DMS114 treated with DMSO at 0.1 percent for 48 hours (cell line): ENCODE measurements around the gene ARL6IP4.

Experiments
- DNase-seq: peaks from one replicate; lab custom pipeline; 2025; ENCODE audit not compliant: unreplicated experiment; lab: John Stamatoyannopoulos, UW

The ARL6IP4 gene

GRCh38 chr12:122989874-122990419 is 9.5 kb downstream of the ARL6IP4 start:
- no peak for DNase-seq

GRCh38 chr12:122990561-122990960 is 10.1 kb downstream of the ARL6IP4 start:
- DNase-seq, result no peak

DNA sequence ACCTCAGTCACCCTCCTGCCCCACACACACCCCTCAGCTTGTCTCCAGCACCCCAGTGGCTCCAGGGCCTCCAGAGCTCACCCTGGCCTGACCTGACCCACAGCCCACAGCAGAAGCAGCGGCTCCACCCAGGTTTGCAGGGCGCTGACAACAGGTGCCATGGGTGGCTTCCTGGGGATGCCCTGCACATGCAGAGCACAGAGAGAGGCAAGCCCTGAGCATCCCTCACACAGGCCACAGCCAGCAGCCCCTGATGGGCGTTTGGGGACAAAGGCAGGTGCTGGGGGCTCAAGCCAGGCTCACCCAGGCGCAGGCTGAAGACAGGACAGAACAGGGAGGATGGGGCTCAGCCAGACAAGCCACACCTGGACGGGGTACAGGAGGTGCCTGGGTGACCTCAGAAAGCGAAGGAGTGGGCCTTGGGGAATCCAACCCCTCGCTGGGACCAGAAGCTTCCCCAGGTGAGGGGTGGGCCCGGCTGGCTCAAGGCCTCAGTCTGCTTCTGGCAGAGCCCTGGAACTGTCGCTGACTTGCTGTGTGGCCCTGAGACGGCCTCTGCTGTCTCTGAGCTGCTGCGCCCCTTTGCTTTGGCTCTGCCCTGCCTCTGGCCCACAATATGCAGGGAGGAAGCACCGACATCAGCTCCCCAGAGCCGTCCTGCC is 10.6 kb downstream of the ARL6IP4 start:
- DNase-seq, result no peak

DNA sequence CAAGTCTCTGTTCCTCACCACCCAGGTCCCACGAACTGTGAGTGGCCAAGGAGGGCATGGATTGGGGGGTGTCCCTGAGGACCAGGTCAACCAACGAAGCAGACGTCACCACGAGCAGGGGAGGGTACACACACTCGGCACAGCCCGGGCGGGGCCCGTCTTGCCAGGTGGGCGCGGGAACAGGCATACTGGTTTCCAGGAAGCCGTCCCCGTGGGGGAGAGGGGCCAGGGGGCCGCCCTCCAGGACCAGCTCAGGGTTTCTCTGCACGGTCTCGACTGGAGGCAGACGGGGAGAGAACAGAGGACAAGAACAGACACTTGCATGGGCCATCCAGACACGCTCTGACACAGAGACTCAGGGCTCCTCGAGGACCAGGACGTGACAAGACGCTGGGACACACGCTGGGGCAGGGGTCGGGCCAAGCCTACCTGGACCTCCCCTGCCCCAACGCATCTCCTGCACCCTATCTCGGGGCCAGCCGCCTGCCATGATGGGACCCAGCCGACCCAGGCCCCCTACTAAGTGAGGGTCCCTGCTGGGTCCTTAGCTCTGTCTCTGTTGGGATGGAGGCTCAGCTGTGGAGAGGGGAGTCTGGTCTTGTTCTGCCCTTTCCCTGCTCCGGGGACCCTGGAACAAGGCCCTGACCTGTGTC is 11.3 kb downstream of the ARL6IP4 start:
- no peak for DNase-seq

GRCh38 chr12:122992386-122992785 is 11.9 kb downstream of the ARL6IP4 start:
- no peak for DNase-seq

DNA sequence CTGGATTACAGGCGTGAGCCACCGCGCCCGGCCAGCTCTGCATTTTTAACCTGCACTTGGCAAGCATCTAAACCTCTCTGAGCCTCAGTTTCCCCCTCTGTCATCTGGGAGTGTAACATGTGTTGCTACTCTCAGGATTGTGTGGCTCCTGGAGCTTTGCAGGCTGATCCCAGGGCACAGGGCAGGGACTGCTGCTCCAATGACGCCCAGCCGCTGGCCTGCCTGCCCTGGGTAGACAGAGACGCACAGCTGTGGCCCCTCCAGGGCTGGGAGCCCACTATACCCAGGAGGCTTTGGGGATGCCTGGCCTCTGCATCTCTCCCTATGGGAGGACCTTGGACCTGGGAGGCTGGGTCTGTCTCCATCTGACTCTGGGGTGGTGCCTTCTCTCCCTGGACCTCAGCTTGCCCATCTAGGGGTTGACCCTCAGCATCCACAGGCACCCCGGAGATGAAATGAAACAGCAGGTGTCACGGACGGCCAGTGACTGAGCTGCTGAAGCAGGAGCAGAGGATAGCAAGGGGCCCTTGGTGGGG is 13.7 kb downstream of the ARL6IP4 start:
- no peak for DNase-seq

DNA sequence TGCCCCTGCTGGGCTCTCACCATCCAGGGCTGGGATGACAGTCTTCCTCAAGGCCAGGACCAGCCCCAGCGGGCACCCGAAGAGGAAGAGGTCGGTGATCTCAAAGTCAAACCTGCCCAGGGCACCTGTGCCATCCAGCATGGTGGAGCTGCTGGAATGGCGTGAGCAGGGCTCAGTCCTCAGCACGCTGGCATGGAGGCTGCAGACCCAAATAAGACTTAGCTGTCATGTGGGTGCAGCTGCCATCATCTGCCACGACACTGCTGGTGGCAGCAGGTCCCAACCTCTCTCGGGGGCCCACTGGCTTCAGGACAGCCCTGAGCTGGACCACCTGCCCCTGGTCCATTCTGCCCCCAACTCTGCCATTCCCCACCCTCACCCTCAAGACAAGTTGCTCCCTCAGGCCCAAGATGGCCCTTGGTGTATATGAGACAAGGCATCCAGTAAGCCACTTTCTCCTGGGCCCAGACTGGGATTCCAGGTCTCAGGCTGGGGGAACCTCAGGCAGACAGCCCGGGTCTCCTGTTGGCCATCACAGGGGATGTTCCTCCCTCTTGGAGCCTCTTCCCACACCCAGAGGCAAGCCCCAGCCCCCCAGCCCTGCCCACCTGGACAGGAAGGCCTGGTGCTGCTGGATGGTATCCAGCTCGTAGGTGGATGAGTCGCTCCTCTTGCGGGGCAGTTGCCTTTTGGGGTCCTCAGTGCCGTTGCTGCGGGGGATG is 14.5 kb downstream of the ARL6IP4 start:
- no peak for DNase-seq

- no peak for DNase-seq
These were observed 15.2 kb downstream of the ARL6IP4 start for GRCh38 chr12:122995503-122996187.

DNA sequence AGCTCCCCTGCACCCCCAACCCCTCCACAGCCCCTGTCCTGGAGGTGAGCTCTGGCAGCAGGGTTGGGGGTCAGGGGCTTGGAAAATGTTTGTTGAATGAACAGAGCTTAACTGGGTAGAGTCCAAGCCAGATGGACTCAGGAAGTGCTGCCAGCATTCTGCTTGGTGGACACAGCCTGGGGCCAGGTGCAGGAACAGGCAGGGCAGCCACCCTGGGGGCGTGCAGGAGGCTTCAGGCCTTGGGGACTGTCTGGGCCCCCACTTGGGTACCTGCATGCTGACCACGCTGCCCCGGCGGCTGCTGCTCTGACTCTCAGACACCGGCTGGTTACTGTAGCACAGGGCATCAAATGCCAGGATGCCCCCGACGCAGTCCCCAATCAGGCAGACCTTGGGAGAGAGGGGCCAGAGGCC is 15.7 kb downstream of the ARL6IP4 start:
- DNase-seq, result no peak

DNA sequence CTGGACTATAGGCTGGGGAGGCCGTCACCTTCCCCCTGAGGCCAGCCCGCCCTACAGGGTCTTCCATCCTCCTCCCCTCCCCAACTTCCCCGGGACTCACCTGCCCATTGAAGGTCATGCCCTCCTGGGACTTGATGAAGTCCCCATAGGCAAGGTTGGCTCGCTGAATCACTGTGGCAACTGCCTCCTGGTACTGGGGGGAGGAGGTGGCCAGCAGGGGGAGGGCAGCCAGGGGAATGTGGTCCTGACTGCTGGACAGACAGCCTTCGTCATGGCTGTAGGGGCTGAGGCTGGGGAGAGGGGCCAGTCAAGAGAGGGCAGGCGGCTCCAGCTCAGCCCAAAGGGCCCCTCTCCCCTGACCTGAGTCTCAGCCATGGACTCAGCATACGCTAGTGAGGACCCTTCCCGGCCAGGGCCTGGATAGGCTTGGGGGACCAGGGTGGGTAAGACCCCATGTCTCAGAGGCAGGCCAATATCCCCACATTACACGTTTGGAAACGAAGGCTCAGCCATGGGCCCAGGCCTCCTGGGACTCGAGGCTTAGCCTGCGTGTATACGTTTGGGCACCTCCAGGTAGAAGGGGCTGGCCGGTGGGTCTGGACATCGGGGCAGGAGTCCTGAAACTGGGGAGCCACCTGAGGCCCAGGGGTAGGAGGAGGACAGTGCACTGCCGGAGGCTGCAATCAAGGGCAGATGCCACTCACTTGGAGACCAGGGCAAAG is 16.3 kb downstream of the ARL6IP4 start:
- no peak for DNase-seq

DNA sequence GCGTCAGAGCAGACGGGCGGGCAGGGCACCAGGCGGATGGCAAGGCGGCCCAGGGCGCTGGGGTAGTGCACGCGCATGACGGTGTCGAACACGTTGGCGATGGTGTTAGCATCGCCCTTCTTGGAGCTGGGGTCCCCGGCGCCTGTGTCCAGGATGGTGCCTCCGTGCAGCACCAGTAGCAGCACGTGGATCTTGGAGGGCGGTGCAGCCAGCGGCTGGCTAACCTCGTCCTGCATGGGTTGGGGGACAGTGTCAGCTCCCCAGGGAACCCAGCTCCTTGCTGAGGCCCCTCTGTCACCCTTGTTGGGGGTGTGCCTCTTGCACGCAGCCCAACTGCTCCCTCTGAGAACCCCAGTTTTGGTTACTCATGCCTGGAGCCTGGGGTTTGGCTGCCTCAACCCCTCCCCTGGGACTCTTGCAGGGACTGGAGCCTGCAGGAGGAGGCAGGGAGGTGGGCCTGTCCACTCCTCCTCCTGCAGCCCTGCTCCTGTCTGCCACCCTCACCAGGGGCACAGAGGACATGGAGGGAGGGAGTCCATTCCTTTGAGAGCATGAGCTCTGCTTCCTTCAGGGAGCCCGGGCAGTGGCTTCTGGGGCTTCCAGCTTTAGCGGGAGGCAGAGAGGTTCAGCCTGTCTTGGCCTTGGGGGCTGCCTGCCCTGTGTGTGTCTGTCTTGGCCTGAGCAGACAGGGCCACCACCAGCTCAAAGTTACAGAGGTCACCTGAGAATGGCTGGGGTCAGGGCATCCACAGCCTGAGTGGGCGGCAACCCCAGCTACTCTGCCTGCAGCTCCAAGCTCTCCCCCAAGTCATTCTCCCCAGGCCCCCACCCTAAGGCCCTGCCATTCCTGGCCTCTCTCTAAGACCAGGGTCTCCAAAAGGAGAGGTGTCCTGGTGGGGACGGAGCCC is 17.1 kb downstream of the ARL6IP4 start:
- no peak for DNase-seq

GRCh38 chr12:122998316-122998715 is 17.8 kb downstream of the ARL6IP4 start:
- DNase-seq, result no peak

DNA sequence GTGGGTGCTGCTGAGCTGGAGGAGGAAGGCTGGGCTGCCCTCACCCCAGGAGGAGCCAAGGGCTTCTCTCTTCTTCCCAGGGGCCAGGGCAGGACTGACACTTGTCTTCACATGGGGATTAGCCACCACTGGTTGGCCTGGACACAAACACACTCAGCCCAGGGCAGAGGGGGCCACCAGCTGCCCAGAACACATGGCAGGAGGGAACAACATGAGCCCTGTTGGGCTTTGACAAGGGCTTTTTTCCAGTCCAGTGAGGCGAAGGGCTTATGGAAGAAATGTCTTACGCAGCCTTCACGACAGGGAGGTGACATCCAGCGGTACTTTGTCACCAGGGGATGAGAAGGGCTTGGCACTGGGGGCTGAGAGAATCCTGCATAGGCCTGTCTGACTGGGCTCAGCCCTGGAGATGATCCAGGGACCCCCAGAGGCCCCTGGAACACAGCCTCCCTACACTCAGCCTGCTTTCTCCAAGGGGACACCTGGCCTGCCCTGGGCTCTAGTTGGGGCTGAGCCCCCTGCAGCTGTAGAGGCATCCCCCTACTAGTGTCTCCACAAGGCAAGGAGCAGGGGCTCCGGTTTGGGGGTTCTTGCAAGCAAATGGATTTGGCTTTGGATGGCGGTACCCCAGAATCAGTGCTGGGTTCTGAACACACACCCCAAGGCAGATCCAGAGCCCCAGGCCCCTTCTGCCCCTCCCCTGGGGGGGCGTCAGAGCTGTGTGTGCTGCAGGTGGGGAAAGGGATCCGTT is 18.9 kb downstream of the ARL6IP4 start:
- DNase-seq, result no peak

DNA sequence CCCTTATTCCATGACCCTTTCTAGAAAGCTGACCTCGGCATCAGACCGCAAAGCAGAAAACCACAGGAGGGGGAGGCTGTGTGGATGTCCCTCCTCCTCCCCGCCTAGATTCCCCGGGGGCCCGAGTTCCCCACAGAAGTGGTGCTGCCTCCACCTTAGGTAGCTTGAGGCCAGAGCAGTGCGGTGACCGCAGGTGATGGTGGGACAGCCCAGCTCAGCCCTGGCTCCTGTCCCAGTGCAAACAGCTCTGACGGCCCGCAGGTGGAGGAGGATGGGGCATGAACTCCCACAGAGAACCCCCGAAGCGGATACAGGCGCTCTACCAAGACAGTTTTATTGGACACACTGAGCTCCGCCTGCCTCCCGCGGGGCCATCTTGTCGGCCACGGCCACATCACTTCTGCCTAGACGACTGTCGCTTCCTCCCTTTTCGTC is 19.5 kb downstream of the ARL6IP4 start:
- DNase-seq, result no peak

DNA sequence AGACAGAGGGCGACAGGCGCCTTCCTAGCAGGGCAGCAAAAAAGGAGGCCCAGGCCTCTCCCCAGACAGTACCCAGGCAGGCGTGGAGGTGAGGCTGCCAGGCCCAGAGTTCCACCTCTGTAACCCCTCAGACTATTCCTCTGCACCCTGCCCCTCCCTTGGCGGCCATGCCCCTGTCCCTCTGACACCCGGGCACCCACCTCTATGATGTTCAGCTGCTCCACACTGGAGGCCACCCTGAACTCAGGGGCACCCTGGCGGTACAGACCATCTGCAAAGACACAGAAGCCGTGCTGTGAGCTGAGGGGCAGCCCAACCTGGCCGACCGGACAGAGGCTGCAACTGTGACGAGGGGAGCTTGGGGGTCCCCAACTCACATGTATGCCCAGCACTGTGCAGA is 20.1 kb downstream of the ARL6IP4 start:
- DNase-seq, result no peak

- no peak for DNase-seq
These were observed 21.0 kb downstream of the ARL6IP4 start for GRCh38 chr12:123001464-123001863.

GRCh38 chr12:123003257-123003656 is 22.8 kb downstream of the ARL6IP4 start:
- no peak for DNase-seq

- no peak for DNase-seq
These were observed 23.8 kb downstream of the ARL6IP4 start for GRCh38 chr12:123004287-123004686.
